GM12878 (cell line): Measurements from ENCODE around the gene SLC19A2. TPM values are rescaled to one million over a fixed set of nuclear protein-coding genes. Genes with fewer than 3 reads are reported as not detected.

Experiments
- polyA plus RNA-seq, 11 experiments: library from polyadenylated mRNA; depleted of rRNA in 4 of 11; unstranded in 6 of 11; stranded (reverse) in 5 of 11; fragments of >200 nt; fragmentation: Nextera tagmentation in 4 of 11; fragmentation: Illumina TruSeq in 1 of 11; extraction: Ambion mirVana in 4 of 11; extraction: Trizol in 1 of 11; gene quantifications; 1 replicate in 1 of 11; 2 replicates in 10 of 11; pipeline versions ENCODE4 v1.2.1 to v1.2.3, GENCODE V29; 2011 to 2016; ENCODE audit warnings: inconsistent platforms in 2 of 11, missing spikeins in 2 of 11, low read depth in 1 of 11
- total RNA-seq, 4 experiments: library from RNA; depleted of rRNA in 3 of 4; stranded (reverse); fragments of >200 nt in 3 of 4; fragmentation: Illumina TruSeq in 1 of 4; extraction: Trizol in 1 of 4; gene quantifications; 2 replicates each; pipeline versions ENCODE4 v1.2.1 to v1.2.3, GENCODE V29; 2013 to 2021
- TF ChIP-seq, protein P1 (sequence below): fragments of 450-650 bp; IDR thresholded peaks from 2 replicates; pipeline ENCODE4 v1.6.1; 2014; ENCODE audit warnings: mild to moderate bottlenecking
- TF ChIP-seq, protein P2 (sequence below): fragments of 450-650 bp; IDR thresholded peaks from 2 replicates; pipeline ENCODE4 v1.6.1; 2017; ENCODE audit warnings: low read depth, mild to moderate bottlenecking, moderate library complexity
- TF ChIP-seq, protein P3 (sequence below): IDR thresholded peaks from 2 replicates; pipeline ENCODE4 v1.6.1; 2011; ENCODE audit warnings: borderline replicate concordance, low read depth, mild to moderate bottlenecking, moderate library complexity, mixed read lengths, low read length; ENCODE audit not compliant: insufficient read depth; ENCODE audit errors: extremely low read length
- TF ChIP-seq, protein P4 (sequence below), 3 experiments: IDR thresholded peaks in 2 of 3; conservative IDR thresholded peaks in 1 of 3; 2 replicates each; pipeline ENCODE4 v1.5.1; 2011; ENCODE audit warnings: low read depth in 3 of 3, low read length in 3 of 3, mild to moderate bottlenecking in 3 of 3, control low read depth in 2 of 3, moderate library complexity in 2 of 3, inconsistent platforms in 1 of 3, mixed read lengths in 1 of 3; ENCODE audit not compliant: control insufficient read depth in 2 of 3, insufficient read depth in 1 of 3; ENCODE audit errors: extremely low read depth in 1 of 3
- TF ChIP-seq, protein P5 (sequence below): IDR thresholded peaks from 2 replicates; pipeline ENCODE4 v1.6.1; 2012; ENCODE audit warnings: low read depth, low read length, improper control_type of control experiment

The SLC19A2 gene
- total and polyA plus RNA-seq, 10 of the 15 experiments (the other 5 are each of a cell fraction or from before 2014, with no cell fraction given): 1.2 to 7.8 (median 2.5) TPM

GRCh38 chr1:169499807-169500206, 14.1 kb upstream of the SLC19A2 start (continued):
- TF ChIP-seq, protein P1, sequence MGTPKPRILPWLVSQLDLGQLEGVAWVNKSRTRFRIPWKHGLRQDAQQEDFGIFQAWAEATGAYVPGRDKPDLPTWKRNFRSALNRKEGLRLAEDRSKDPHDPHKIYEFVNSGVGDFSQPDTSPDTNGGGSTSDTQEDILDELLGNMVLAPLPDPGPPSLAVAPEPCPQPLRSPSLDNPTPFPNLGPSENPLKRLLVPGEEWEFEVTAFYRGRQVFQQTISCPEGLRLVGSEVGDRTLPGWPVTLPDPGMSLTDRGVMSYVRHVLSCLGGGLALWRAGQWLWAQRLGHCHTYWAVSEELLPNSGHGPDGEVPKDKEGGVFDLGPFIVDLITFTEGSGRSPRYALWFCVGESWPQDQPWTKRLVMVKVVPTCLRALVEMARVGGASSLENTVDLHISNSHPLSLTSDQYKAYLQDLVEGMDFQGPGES: no peak
- TF ChIP-seq, protein P2, sequence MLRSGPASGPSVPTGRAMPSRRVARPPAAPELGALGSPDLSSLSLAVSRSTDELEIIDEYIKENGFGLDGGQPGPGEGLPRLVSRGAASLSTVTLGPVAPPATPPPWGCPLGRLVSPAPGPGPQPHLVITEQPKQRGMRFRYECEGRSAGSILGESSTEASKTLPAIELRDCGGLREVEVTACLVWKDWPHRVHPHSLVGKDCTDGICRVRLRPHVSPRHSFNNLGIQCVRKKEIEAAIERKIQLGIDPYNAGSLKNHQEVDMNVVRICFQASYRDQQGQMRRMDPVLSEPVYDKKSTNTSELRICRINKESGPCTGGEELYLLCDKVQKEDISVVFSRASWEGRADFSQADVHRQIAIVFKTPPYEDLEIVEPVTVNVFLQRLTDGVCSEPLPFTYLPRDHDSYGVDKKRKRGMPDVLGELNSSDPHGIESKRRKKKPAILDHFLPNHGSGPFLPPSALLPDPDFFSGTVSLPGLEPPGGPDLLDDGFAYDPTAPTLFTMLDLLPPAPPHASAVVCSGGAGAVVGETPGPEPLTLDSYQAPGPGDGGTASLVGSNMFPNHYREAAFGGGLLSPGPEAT: no peak
- TF ChIP-seq, protein P3, sequence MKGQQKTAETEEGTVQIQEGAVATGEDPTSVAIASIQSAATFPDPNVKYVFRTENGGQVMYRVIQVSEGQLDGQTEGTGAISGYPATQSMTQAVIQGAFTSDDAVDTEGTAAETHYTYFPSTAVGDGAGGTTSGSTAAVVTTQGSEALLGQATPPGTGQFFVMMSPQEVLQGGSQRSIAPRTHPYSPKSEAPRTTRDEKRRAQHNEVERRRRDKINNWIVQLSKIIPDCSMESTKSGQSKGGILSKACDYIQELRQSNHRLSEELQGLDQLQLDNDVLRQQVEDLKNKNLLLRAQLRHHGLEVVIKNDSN: no peak
- TF ChIP-seq, protein P4, sequence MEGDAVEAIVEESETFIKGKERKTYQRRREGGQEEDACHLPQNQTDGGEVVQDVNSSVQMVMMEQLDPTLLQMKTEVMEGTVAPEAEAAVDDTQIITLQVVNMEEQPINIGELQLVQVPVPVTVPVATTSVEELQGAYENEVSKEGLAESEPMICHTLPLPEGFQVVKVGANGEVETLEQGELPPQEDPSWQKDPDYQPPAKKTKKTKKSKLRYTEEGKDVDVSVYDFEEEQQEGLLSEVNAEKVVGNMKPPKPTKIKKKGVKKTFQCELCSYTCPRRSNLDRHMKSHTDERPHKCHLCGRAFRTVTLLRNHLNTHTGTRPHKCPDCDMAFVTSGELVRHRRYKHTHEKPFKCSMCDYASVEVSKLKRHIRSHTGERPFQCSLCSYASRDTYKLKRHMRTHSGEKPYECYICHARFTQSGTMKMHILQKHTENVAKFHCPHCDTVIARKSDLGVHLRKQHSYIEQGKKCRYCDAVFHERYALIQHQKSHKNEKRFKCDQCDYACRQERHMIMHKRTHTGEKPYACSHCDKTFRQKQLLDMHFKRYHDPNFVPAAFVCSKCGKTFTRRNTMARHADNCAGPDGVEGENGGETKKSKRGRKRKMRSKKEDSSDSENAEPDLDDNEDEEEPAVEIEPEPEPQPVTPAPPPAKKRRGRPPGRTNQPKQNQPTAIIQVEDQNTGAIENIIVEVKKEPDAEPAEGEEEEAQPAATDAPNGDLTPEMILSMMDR (IDR thresholded peaks at IDR 0.05 in 2 of 3, conservative IDR thresholded peaks at IDR 0.05 in 1 of 3; ENCODE audit: control insufficient read depth in 2 of 3, extremely low read depth in 1 of 3, insufficient read depth in 1 of 3, low read depth in 3 of 3, low read length in 3 of 3): no peak
- TF ChIP-seq, protein P5, sequence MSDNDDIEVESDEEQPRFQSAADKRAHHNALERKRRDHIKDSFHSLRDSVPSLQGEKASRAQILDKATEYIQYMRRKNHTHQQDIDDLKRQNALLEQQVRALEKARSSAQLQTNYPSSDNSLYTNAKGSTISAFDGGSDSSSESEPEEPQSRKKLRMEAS: no peak
